Measurements from ENCODE around the gene INTS1.

DNA sequence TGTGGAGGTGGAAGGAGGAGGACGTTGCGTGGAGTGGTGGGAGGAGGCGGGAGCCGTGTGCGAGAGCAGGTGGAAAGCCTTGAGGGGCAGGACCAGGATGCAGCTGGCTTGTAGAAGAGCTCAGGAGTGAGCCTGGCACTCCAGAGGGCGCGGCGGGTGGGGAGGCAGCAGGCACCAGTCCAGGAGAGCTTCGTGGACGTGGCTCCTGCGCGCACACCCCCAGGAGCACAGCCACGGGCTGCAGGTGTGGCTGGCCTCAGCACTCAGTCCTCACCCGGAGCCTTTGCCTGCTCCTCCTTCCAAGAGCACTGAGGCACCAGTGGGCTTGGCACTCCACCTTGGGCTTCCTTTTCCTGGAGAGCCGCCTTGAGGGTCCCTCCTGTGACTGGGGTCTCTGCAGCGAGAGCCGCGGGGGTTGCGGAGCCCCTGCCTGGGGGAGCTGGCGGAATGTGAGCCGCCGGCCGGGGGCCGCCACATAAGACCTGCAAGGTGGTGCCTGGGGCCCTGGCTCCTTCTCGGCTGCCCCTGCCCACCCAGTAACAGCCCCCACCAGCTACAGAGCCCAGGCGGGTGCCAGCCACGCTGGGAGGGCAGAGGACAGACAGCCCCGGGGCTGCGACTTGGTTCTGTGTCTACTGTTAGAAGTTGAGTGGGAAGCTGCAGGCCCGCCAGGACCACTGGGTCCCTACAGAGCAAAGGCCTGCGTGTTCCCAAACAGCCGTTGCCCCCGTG is 37.4 kb upstream of the INTS1 start:
- no peak for TF ChIP-seq CTCF (IDR thresholded peaks at IDR 0.05; ENCODE audit: insufficient read depth, low read depth, low read length)
- TF ChIP-seq EZH2 (IDR thresholded peaks at IDR 0.05; ENCODE audit: insufficient read depth, low read length) = no peak
